GM10847 (cell line): ENCODE results near the gene FHIT.

Experiments used
- POLR2A ChIP-seq: IDR thresholded peaks from 2 replicates; pipeline ENCODE4 v1.6.1; 2011; ENCODE audit not compliant: insufficient read length; ENCODE audit errors: extremely low read depth

The FHIT gene

GRCh38 chr3:59882746-59883145 lies 1368.5 kb downstream of the FHIT start:
- no peak for TF ChIP-seq POLR2A

GRCh38 chr3:59880717-59881116 lies 1370.5 kb downstream of the FHIT start:
- TF ChIP-seq POLR2A, result no peak

GRCh38 chr3:59879031-59879581 lies 1372.1 kb downstream of the FHIT start:
- no peak for TF ChIP-seq POLR2A

GRCh38 chr3:59878038-59878427 lies 1373.2 kb downstream of the FHIT start:
- no peak for TF ChIP-seq POLR2A

- TF ChIP-seq POLR2A, result no peak
These were observed 1373.8 kb downstream of the FHIT start for GRCh38 chr3:59877263-59878037.

GRCh38 chr3:59876533-59877062 lies 1374.7 kb downstream of the FHIT start:
- no peak for TF ChIP-seq POLR2A

- no peak for TF ChIP-seq POLR2A
These were observed 1377.5 kb downstream of the FHIT start for GRCh38 chr3:59873576-59874230.

- TF ChIP-seq POLR2A, result no peak
These were observed 1379.1 kb downstream of the FHIT start for GRCh38 chr3:59872128-59872527.

GRCh38 chr3:59867185-59868002 lies 1383.9 kb downstream of the FHIT start:
- TF ChIP-seq POLR2A, result no peak

- TF ChIP-seq POLR2A, result no peak
These were observed 1385.2 kb downstream of the FHIT start for GRCh38 chr3:59866076-59866475.

- no peak for TF ChIP-seq POLR2A
These were observed 1385.9 kb downstream of the FHIT start for GRCh38 chr3:59865351-59865750.

- no peak for TF ChIP-seq POLR2A
These were observed 1388.6 kb downstream of the FHIT start for GRCh38 chr3:59862686-59863085.

GRCh38 chr3:59857589-59858346 lies 1393.5 kb downstream of the FHIT start:
- no peak for TF ChIP-seq POLR2A

- no peak for TF ChIP-seq POLR2A
These were observed 1394.3 kb downstream of the FHIT start for GRCh38 chr3:59856934-59857460.
